Measurements from ENCODE around the gene RSPRY1.
A peak's percentile ranks its signal among the peaks of the same experiment; 100 is the strongest.

The RSPRY1 gene

GRCh38 chr16:57175896-57176295 is 10.2 kb upstream of the RSPRY1 start:
- Mint-ChIP-seq H3K36me3 (ENCODE audit: low read depth) (peaks cover 33% of the 10 kb centered on the region), H3K9me3 (no peaks in the 10 kb centered on the region), H3K4me3 (no peak overlapping the region)

DNA sequence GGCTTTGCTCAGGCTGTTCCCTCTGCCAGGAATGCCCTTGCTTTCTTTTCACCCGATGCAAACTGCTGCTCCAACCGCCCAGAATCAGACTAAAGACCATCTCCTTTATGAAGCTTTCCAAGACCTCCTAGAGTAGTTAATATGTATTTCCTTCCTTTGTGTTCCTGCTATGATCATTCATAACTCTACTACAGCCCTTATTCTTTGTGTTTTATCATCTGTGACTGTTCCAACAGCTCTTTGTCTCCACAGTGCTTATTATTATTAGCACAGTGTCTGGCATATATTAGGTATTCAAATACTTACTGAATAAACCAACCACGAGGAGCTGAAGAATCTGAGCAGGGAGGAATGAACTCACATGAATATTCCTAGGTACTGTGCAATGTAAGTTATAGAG is 7.9 kb upstream of the RSPRY1 start:
- no peaks in the 10 kb centered on the region for H3K27me3 Mint-ChIP-seq (ENCODE audit: low read depth)
- H3K27ac Mint-ChIP-seq, result peak overlapping the region; percentile 11 to 53 (median 30)
- H3K4me1 Mint-ChIP-seq, result peaks cover 19% of the 10 kb centered on the region
- H3K9me3 Mint-ChIP-seq, result no peaks in the 10 kb centered on the region
- no peak overlapping the region for H3K4me3 Mint-ChIP-seq
- TF ChIP-seq CTCF (IDR thresholded peaks at IDR 0.05; ENCODE audit: unreplicated experiment in 3 of 3), result no peak
- H3K36me3 Mint-ChIP-seq (ENCODE audit: low read depth), result peaks cover 10% of the 10 kb centered on the region

More at GRCh38 chr16:57175896-57176295, 10.2 kb upstream of the RSPRY1 start:
- Mint-ChIP-seq H3K27me3 (ENCODE audit: low read depth) (no peaks in the 10 kb centered on the region), H3K27ac (peak overlapping the region; percentile 12 to 77 (median 68)), H3K4me1 (peaks cover 19% of the 10 kb centered on the region)
- no peak for TF ChIP-seq CTCF (IDR thresholded peaks at IDR 0.05; ENCODE audit: unreplicated experiment in 3 of 3)

DNA sequence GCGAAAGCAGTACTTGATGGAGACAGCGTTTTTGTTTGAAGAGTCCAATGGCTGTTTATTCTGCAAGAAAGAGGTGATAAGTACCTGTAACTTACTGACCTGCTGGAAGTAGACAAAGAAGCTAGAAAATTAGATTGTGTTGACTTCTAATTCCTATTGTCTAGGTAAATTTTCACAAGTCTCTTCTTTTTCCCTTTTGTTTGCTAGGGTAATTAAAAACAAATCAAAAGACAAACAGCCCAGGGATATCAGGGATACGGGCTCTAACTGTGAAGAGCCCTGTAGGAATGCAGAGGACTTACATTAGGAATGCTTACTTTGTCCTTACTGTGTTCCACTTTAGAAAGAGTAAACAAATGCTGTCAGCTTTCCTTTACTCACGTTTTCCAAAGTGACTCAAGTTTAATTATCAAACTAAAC is 7.3 kb upstream of the RSPRY1 start:
- Mint-ChIP-seq H3K27ac (peak overlapping the region in 1 of 3 experiments; percentile 30), H3K9me3 (no peaks in the 10 kb centered on the region), H3K4me3 (no peak overlapping the region), H3K4me1 (peaks cover 21% of the 10 kb centered on the region), H3K27me3 (ENCODE audit: low read depth) (no peaks in the 10 kb centered on the region), H3K36me3 (ENCODE audit: low read depth) (peaks cover 5% of the 10 kb centered on the region)
- no peak for TF ChIP-seq CTCF (IDR thresholded peaks at IDR 0.05; ENCODE audit: unreplicated experiment in 3 of 3)

GRCh38 chr16:57179215-57179828 is 6.8 kb upstream of the RSPRY1 start:
- peaks cover 3% of the 10 kb centered on the region for H3K36me3 Mint-ChIP-seq (ENCODE audit: low read depth)
- peaks cover 26% of the 10 kb centered on the region for H3K4me1 Mint-ChIP-seq
- H3K27ac Mint-ChIP-seq, result peak overlapping the region in 1 of 3 experiments; percentile 34
- H3K9me3 Mint-ChIP-seq, result peaks cover 2% of the 10 kb centered on the region
- H3K27me3 Mint-ChIP-seq (ENCODE audit: low read depth), result no peaks in the 10 kb centered on the region
- H3K4me3 Mint-ChIP-seq, result no peak overlapping the region
- no peak for TF ChIP-seq CTCF (IDR thresholded peaks at IDR 0.05; ENCODE audit: unreplicated experiment in 3 of 3)

DNA sequence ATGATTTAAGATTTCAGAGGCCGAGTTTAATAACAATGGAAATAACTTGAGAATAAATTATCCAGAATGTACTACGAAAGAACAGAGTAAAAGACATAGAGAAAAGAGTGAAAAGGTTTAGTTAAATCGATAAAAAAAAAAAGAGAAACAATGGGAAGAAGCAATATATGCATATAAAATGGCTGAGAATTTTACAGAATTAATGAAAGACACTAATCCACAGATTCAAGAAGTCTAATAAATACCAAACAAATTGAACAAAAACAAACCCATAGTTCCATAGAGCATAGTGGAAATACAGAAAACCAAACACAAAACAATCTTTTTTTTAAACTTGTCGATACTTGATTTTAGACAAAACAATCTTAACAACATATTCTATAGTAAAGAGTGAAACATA is 2.0 kb upstream of the RSPRY1 start:
- H3K27me3 Mint-ChIP-seq (ENCODE audit: low read depth), result no peaks in the 10 kb centered on the region
- TF ChIP-seq CTCF (IDR thresholded peaks at IDR 0.05; ENCODE audit: unreplicated experiment in 3 of 3), result no peak

GRCh38 chr16:57184887-57185445 is 1.2 kb upstream of the RSPRY1 start:
- Mint-ChIP-seq H3K27ac (peak overlapping the region; percentile 89 to 98 (median 98)), H3K36me3 (ENCODE audit: low read depth) (no peaks in the 10 kb centered on the region), H3K4me3 (peak overlapping the region; percentile 98 to 99 (median 99)), H3K27me3 (ENCODE audit: low read depth) (no peaks in the 10 kb centered on the region), H3K4me1 (peaks cover 41% of the 10 kb centered on the region), H3K9me3 (peaks cover 2% of the 10 kb centered on the region)
- TF ChIP-seq CTCF (IDR thresholded peaks at IDR 0.05; ENCODE audit: unreplicated experiment in 3 of 3), result no peak

More for the DNA sequence above, 2.0 kb upstream of the RSPRY1 start:
- Mint-ChIP-seq H3K9me3 (peaks cover 2% of the 10 kb centered on the region), H3K27ac (peak overlapping the region in 2 of 3 experiments; percentile 40 to 98), H3K4me3 (peak overlapping the region; percentile 98 to 99 (median 99)), H3K36me3 (ENCODE audit: low read depth) (no peaks in the 10 kb centered on the region), H3K4me1 (peaks cover 43% of the 10 kb centered on the region)
